ENCODE measurements around the gene GDPD5.

The GDPD5 gene

DNA sequence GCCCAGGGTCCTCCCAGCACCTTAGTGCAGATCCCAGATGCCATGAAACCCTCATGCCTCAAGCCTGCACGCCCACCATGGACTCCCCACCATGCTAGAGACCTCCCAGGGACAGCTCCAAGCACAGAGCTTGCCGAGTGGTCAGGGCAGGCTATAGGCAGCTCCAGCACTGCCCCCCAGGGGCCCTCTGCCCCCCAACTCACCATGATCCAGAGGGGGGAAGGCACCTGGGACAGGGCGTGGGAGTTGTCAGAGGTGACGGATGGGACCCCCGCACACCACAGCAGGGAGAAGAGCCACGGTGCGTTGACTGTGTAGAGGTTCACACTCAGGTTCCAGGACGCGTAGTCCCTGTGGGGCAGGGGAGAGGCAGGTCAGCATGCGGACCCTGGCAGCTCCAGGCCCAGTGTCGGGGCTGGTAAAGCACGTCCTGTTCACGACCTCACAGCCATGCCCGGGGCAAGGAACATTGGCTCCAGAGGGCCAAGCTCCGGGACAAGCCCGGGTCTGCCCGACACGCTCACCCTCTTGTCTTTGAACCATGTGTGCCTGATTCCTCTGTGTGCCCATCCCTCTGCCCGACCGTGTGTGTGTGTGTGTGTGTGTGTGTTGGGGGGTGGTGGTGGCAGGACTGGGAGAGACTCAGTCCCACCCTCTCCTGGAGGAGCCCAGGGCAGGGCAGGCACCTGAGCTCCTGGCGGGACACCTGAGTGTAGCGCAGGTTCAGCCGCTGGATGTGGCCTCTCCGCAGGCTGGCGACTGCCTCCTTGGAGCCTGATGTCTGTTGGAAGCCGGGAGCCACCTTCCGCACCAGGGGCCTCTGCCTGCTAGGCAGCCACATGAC lies 84.6 kb downstream of the GDPD5 start:
- TF ChIP-seq, protein P1, sequence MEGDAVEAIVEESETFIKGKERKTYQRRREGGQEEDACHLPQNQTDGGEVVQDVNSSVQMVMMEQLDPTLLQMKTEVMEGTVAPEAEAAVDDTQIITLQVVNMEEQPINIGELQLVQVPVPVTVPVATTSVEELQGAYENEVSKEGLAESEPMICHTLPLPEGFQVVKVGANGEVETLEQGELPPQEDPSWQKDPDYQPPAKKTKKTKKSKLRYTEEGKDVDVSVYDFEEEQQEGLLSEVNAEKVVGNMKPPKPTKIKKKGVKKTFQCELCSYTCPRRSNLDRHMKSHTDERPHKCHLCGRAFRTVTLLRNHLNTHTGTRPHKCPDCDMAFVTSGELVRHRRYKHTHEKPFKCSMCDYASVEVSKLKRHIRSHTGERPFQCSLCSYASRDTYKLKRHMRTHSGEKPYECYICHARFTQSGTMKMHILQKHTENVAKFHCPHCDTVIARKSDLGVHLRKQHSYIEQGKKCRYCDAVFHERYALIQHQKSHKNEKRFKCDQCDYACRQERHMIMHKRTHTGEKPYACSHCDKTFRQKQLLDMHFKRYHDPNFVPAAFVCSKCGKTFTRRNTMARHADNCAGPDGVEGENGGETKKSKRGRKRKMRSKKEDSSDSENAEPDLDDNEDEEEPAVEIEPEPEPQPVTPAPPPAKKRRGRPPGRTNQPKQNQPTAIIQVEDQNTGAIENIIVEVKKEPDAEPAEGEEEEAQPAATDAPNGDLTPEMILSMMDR (IDR thresholded peaks at IDR 0.05; ENCODE audit: low read depth, low read length), result no peak
- no peak overlapping the region for H3K4me3 ChIP-seq (ENCODE audit: low read depth, low read length)

DNA sequence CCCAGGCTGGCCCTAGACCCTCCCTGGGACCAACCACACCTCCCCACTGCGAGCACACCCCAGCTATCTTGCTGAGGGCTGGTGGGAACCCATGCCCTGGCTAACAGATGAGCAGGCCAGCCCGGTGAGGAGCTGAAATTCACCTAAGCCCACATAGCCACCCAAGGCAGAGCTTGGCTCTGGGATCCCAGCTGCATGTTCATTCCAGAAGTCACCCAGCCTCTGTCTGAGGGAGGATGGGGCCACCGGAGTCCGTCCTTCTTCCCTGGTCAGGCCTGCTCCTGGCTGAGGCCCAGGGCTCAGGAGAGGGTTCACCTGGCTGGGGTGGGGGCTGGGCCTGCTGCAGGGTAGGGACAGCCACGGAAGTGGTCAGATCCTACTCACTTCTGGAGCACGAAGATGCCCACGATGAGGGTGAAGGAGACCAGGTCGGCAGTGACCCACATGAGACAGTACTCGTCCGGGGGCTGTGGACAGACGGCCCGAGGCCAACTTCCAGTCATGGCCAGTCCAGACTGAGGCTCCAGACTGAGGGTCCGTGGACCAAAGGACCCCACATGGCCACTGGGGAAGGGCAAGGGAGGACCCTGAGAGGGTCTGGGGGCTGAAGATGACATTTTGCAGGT lies 86.1 kb downstream of the GDPD5 start:
- H3K4me3 ChIP-seq (ENCODE audit: low read depth, low read length), result no peak overlapping the region
- TF ChIP-seq, protein P1 (IDR thresholded peaks at IDR 0.05; ENCODE audit: low read depth, low read length), result no peak

DNA sequence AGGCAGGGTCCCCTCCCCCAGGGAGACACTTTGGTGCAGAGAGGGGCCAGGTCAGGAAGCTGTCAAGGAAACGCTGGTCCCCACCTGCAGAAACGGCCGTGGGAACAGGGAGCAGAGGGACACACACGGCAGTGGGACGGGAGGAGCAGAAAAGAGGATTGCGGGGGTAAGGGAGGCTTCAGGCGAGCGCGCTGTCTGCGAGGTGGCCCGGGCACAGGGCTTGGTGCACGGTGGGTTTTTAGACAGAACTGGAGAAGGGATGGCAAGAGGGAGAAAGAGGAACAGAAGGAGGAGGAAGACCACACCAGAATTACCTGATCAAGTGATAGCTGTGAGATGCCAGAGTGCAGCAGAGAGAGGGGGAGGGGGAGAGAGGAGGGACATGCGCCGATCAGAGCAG lies 86.7 kb downstream of the GDPD5 start:
- TF ChIP-seq, protein P1 (IDR thresholded peaks at IDR 0.05; ENCODE audit: low read depth, low read length), result no peak

DNA sequence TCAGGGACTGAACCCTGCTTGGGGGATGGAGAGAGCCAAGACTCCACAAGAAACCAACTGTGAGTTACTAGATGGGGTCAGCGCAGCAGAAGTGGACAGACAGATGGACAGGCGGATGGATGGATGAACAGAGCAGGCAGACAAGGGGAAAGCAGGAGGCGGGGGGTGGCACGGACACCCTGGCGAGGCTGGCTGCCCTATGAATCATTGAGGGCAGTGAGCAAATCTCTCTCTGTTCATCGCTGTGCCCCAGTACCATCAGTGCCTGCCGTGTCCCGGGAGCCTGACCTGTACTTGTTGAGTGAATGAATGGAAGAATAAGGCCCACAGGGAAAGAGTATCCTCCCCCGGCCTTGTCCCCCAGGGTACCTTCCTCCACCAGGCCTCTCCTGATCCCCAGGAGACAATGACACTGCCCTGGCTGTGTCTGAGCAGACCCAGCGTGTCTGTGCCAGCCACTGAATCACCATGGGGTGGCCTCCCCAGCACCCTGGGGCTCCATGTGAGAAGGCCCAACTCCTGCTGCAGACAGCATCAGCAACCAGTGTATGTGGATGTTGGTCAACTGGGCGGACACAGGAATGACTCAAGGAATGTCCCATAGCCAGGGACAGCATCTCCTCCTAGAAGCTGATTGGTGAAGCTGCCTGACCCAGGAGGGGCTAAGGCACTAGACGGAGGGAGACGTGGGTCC lies 87.6 kb downstream of the GDPD5 start:
- TF ChIP-seq, protein P1 (IDR thresholded peaks at IDR 0.05; ENCODE audit: low read depth, low read length), result no peak
- no peak overlapping the region for H3K4me3 ChIP-seq (ENCODE audit: low read depth, low read length)

More for the DNA sequence above, 86.7 kb downstream of the GDPD5 start:
- no peak overlapping the region for H3K4me3 ChIP-seq (ENCODE audit: low read depth, low read length)

DNA sequence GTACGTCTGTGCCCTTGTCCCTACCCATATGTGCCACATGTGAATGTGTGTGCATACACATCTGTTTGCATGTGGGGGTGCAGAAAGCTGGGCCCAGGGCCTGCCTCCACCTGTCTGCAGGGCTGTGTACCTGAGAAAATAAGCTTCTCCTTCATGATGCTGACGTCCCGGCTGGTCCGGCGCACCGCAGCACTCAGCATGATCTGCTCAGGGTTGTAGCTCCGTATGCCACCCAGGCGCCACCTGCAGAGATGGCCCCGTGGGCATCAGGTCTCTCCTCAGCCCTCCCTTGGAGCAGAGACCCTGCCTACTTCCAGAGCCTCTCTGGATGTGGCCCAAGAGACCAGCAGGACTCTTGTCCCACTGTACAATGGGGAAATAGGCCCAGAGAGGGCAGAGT lies 88.9 kb downstream of the GDPD5 start:
- TF ChIP-seq, protein P1 (IDR thresholded peaks at IDR 0.05; ENCODE audit: low read depth, low read length), result no peak
- H3K4me3 ChIP-seq (ENCODE audit: low read depth, low read length), result no peak overlapping the region

DNA sequence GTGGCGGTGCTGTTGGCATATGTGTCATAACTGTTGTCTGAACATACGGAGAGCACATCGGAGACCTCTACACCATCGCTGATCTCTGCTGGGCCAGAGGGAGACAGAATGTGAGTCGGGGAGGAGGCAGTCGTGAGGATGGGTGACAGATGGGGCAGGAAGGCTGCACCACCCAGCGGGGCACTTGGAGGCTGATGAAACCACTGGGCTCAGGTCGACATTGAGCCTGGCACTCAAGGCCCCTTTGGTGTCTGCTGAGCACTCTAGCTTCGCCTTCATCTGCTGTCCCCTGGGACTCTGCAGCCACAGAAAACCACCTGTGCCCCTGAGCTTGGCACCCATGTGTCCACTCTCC lies 90.2 kb downstream of the GDPD5 start:
- no peak overlapping the region for H3K4me3 ChIP-seq (ENCODE audit: low read depth, low read length)

More for the DNA sequence above, 90.2 kb downstream of the GDPD5 start:
- TF ChIP-seq, protein P1 (IDR thresholded peaks at IDR 0.05; ENCODE audit: low read depth, low read length), result no peak
